Ectodermal cell (in vitro differentiated cells): ENCODE measurements around the gene PEAR1.
A peak's percentile ranks its signal among the peaks of the same experiment; 100 is the strongest.

Experiments
- H3K27ac ChIP-seq: 2 replicates; pipeline ENCODE4 v1.7.0; 2013; ENCODE audit warnings: mild to moderate bottlenecking, low read depth, low read length; ENCODE audit not compliant: insufficient read depth, poor library complexity, severe bottlenecking
- H3K27me3 ChIP-seq: 2 replicates; pipeline ENCODE4 v1.7.0; 2013; ENCODE audit warnings: mild to moderate bottlenecking, low read length; ENCODE audit not compliant: insufficient read depth, control insufficient read depth, poor library complexity, severe bottlenecking
- H3K36me3 ChIP-seq: one replicate; pipeline ENCODE4 v1.7.0; 2013; ENCODE audit warnings: low read length; ENCODE audit not compliant: control insufficient read depth, insufficient read depth
- H3K4me1 ChIP-seq: one replicate; pipeline ENCODE4 v1.7.0; 2013; ENCODE audit warnings: low read length; ENCODE audit not compliant: control insufficient read depth, insufficient read depth
- H3K4me3 ChIP-seq: 2 replicates; pipeline ENCODE4 v1.7.0; 2013; ENCODE audit warnings: low read depth, low read length, control low read depth; ENCODE audit not compliant: insufficient read depth
- H3K9me3 ChIP-seq: 2 replicates; pipeline ENCODE4 v1.7.0; 2013; ENCODE audit warnings: mild to moderate bottlenecking, low read length, moderate library complexity; ENCODE audit not compliant: control insufficient read depth
- WGBS, 2 experiments: methylation state at CpG; one replicate each; pipeline ENCODE4 v1.1.7; 2013; ENCODE audit warnings: missing lambda C conversion rate in 2 of 2; 5-methylcytosine and 5-hydroxymethylcytosine counted together

The PEAR1 gene

DNA sequence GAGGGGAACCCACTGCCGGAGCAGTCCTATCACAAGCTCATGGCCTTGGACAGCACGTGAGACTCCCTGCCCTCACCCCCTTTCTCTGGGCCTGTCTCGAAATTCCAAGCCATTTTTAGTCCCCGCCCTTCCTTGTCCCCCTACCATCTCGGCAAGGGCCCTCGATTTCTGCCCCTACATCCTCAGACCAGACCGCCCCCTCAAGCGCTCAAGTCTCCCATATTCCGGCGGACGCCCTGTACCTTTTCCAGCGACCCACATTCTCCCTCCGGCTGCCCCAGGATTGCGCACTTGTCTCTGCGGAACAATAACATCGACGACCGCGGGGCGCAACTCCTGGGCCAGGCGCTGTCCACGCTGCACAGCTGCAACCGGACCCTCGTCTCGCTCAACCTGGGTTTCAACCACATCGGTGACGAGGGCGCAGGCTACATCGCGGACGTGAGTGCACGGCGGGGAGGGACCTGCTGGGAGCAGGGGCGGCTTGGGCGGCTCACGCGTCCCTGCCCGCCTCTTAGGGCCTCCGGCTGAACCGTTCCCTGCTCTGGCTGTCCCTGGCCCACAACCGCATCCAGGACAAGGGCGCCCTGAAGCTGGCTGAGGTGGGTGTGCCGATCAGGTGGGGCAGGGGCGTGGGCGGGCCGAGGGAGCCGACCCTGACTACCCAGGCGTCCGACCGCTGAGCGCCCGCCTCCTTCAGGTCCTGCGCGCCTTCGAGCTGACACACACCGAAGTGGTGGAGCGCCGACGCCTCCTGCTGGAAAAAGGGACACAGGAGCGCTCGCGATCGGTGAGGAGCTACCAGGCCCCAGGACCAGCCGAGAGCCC is 33.9 kb downstream of the PEAR1 start:
- 3% methylated on average over 64 of the region's 64 CpGs for WGBS, 2 experiments

DNA sequence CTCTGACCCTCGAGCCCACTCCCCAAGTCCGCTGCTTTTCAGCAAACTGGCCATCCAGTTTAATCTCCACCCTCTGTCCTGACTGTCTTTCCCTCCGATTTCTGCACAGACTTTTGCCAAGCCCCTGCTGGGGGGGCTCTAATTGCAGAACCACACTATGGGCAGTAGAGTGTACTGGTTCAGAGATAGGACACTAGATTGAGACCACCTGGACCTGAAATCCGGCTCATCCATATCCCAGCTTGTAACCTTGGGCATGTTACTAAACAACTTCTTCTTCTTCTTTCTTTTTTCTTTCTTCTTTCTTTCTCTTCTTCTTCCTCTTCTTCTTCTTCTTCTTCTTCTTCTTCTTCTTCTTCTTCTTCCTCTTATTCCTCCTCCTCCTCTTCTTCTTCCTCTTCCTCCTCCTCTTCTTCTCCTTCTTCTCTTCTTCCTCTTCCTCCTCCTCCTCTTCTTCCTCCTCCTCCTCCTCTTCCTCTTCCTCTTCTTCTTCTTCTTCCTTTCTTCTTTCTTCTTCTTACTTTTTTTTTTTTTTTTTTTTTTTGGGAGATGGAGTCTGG is 34.6 kb downstream of the PEAR1 start:
- Histone ChIP-seq H3K4me1 (peaks cover 10% of the 10 kb centered on the region), H3K36me3 (no peaks in the 10 kb centered on the region), H3K27me3 (peaks cover 67% of the 10 kb centered on the region), H3K27ac (no peak overlapping the region), H3K9me3 (no peaks in the 10 kb centered on the region), H3K4me3 (no peak overlapping the region)
- 16 to 19% methylated on average over 4 of the region's 4 CpGs for WGBS, 2 experiments

More for the DNA sequence above, 33.9 kb downstream of the PEAR1 start:
- Histone ChIP-seq H3K36me3 (no peaks in the 10 kb centered on the region), H3K4me1 (peaks cover 10% of the 10 kb centered on the region), H3K9me3 (no peaks in the 10 kb centered on the region), H3K27ac (no peak overlapping the region), H3K27me3 (peaks cover 74% of the 10 kb centered on the region), H3K4me3 (peak overlapping the region; percentile 33)

DNA sequence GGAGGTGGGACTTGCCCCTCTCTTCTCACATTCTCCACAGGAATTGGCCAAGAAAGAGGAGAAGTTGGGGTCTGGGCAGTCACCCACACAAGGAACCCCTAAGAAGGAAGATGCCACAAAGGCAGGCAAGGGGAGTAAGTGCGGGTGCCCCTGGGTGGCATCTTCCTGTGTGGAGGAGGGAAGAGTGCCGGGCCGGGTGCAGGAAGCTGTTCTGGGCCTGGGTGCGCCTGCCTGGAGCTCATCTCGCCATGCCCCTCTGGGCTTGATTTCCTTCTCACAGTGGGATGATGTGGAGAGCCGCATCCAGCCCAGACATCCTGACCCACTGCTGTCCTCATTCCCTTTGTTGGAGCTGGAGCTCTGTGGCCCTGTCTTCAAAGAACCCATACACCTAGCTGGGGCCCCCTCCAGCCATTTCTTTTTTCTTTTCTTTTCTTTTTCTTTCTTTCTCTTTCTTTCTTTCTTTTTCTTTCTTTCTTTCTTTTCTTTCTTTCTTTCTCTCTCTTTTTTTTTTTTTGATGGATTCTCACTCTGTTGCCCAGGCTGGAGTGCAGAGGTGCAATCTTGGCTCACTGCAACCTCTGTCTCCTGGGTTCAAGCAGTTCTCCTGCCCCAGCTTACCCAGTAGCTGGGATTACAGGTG is 36.2 kb downstream of the PEAR1 start:
- 83 to 91% methylated on average over 6 of the region's 6 CpGs for WGBS, 2 experiments
- Histone ChIP-seq H3K27me3 (peaks cover 51% of the 10 kb centered on the region), H3K9me3 (no peaks in the 10 kb centered on the region)

DNA sequence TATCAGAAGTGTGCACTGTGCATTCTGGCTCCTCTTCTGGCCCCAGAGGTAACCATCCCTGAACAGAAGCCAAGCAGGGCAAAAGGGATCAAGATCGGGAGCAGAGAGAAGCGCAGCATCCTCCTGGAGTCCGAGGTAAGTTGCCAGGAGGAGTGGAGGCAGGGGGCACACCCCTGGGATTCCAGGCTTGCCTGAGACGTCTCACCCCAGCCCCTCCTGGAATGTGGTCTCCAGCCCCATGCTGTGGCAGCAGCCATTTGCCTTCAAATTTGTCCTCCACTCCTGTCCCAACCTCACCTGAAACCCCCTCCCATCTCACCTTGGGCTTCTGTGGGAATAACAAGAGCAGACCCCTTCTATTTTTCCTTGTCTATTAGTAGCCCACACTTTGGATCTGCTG is 37.0 kb downstream of the PEAR1 start:
- H3K27me3 ChIP-seq, result peaks cover 43% of the 10 kb centered on the region

More for the DNA sequence above, 36.2 kb downstream of the PEAR1 start:
- Histone ChIP-seq H3K4me3 (no peak overlapping the region), H3K27ac (no peak overlapping the region), H3K36me3 (no peaks in the 10 kb centered on the region), H3K4me1 (peaks cover under 1% of the 10 kb centered on the region)

DNA sequence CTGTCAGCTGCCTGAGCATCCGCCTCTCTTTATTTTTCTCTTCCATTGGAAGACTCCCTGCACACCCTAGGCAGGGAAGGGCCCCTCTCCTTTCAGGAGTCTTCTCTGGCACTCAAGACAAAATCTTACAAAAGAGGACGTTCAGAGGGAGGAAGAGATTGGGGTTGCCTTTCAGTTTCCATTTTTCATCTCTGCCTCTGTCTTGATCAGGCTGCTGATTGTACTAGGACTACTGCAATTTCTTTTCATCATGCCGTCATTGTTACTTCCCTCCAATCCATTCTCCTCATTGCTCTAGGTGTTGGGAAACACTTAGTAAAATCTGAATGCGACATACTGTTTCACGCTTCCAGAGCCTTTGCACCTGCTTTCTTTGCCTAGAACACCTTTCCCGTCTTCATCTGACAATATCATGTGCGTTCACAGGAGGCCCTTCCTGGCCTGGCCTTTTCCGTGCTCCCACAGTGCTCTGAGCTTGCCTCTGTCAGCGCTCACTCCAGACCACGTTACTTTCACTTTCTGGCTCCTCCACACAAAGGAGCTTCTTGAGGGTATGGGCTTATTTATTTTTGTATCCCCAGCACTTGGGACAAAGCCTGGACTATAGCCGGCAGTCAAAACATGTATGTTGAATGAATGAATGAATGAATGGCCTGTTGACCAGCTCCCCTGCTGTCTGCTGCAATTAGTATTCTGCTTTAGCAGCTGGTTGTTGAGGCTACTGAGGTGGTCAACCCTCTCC is 37.9 kb downstream of the PEAR1 start:
- H3K27ac ChIP-seq, result no peak overlapping the region
- H3K9me3 ChIP-seq, result no peaks in the 10 kb centered on the region
- no peaks in the 10 kb centered on the region for H3K36me3 ChIP-seq
- no peak overlapping the region for H3K4me3 ChIP-seq
- H3K27me3 ChIP-seq, result peaks cover 34% of the 10 kb centered on the region
- 88 to 90% methylated on average over 11 of the region's 11 CpGs for WGBS, 2 experiments
- H3K4me1 ChIP-seq, result no peaks in the 10 kb centered on the region

More for the DNA sequence above, 37.0 kb downstream of the PEAR1 start:
- Histone ChIP-seq H3K27ac (no peak overlapping the region), H3K4me3 (no peak overlapping the region), H3K4me1 (no peaks in the 10 kb centered on the region), H3K9me3 (no peaks in the 10 kb centered on the region), H3K36me3 (no peaks in the 10 kb centered on the region)
- WGBS, 2 experiments, result 58 to 68% methylated on average over 4 of the region's 4 CpGs

DNA sequence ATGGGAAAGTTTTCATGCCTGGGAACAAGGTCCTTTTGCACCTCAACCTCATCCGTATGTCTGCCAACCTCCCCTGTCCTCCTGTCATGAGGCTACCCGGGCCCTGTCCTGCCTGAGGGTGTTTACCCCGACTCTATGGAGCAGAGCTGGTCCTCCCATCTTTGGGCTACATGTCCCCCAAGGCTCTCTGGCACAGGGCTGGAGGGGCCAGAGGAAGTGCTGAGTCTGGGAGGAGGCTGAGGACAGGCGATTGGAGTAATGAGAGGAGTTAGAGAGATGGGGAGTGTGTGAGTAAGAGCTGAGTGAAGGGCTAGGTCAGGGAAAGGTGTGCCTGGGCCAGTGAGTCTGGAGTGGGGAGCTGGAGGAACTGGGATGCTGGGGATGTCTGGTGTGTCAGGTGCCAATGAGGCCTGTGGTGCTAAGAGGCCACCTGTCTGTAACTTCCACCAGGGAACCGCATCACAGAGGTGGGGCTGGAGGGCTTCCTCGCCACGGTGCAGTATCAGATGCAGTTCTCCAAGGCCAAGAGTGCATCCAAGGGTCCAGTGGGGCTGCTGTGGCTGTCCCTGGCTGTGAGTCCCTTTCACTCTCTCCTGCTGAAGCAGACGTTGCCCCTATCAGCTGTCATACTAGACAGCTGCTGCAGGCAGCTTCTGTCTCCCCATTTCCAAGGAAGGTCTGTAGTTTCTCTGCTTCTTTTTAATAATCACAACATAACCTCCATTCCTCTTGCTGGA is 38.6 kb downstream of the PEAR1 start:
- H3K27ac ChIP-seq, result no peak overlapping the region
- no peaks in the 10 kb centered on the region for H3K9me3 ChIP-seq
- peaks cover 2% of the 10 kb centered on the region for H3K36me3 ChIP-seq
- no peak overlapping the region for H3K4me3 ChIP-seq
- no peaks in the 10 kb centered on the region for H3K4me1 ChIP-seq
- peaks cover 27% of the 10 kb centered on the region for H3K27me3 ChIP-seq
- WGBS, 2 experiments, result 71 to 73% methylated on average over 8 of the region's 8 CpGs

DNA sequence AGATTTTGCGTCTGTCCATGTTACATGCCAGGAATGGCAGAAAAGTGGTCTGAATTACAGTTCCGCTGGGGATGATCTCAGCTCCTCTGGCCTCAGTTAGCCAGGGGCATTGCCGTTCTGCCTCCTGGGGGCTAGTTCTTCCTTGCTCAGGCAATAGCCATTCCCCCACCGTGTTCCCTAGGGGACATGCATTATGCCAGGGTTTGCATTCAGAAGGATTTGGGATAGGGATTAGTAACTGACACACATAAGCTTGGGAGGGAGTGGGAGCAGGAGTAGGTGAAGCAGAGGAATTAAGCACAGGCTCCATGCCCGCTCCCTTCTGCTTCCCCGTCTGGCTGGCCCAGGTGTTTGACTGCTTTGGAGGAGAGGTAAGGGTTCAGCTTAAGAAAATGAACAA is 39.6 kb downstream of the PEAR1 start:
- Histone ChIP-seq H3K4me1 (no peaks in the 10 kb centered on the region), H3K9me3 (no peaks in the 10 kb centered on the region), H3K4me3 (no peak overlapping the region), H3K27me3 (peaks cover 17% of the 10 kb centered on the region), H3K36me3 (peaks cover 4% of the 10 kb centered on the region), H3K27ac (no peak overlapping the region)
- WGBS, 2 experiments, result 68 to 72% methylated on average over 6 of the region's 6 CpGs

DNA sequence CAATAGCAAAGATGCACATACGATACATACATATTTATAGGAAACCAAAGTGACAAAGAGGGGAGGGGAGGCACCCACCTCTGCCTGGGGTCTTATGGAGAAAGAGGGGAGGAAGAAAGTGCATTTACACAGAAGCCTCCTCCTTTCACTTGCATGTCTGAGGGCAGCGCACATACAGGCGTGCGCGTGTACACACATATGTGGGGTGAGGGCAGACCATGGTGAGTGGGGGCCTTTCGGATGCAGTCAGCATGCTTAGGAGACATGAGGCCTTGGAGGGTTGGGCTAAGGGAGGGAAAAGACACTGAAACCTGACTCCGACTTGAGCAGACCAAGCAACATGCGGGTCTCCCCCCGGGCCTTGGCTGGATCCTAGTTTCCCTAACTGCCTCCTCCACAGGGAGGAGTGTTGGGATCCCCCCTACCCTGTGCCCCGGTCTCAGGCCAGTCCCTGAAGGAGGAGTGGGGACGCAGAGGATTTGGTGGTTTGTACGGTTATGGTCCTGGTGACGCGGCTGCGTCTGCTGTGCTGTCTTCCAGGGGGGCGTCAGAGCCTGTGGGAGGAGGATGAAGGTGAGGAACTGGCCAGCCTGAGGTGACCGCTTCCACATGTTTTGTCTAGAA is 42.1 kb downstream of the PEAR1 start:
- H3K27ac ChIP-seq, result no peak overlapping the region
- 89 to 92% methylated on average over 16 to 17 of the region's 17 CpGs for WGBS, 2 experiments
- H3K4me3 ChIP-seq, result no peak overlapping the region
- no peaks in the 10 kb centered on the region for H3K4me1 ChIP-seq
- no peaks in the 10 kb centered on the region for H3K27me3 ChIP-seq
- H3K9me3 ChIP-seq, result no peaks in the 10 kb centered on the region
- peaks cover 10% of the 10 kb centered on the region for H3K36me3 ChIP-seq

DNA sequence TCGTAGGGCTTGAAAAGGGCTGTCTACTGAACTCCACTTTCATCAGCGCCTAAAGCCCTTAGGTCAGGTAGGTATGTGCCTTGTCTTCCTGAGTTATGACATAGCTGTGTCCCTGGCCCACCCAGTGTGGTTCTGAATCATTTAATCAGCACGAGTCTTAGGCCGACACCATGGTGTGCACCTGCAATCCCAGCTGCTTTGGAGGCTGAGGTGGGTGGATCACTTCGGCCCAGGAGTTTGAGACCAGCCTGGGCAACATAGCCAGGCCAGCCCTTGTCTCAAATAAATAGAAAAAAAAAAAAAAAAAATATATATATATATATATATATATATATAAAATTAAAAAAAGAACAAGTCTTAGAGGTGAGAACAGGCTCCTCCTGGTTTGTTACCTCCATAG is 42.7 kb downstream of the PEAR1 start:
- WGBS, 2 experiments, result 86 to 95% methylated on average over 5 of the region's 5 CpGs
- Histone ChIP-seq H3K36me3 (peaks cover 10% of the 10 kb centered on the region), H3K9me3 (no peaks in the 10 kb centered on the region), H3K4me3 (no peak overlapping the region), H3K27ac (no peak overlapping the region), H3K4me1 (no peaks in the 10 kb centered on the region), H3K27me3 (no peaks in the 10 kb centered on the region)
